Measurements from ENCODE around the gene CHID1.

The CHID1 gene

DNA sequence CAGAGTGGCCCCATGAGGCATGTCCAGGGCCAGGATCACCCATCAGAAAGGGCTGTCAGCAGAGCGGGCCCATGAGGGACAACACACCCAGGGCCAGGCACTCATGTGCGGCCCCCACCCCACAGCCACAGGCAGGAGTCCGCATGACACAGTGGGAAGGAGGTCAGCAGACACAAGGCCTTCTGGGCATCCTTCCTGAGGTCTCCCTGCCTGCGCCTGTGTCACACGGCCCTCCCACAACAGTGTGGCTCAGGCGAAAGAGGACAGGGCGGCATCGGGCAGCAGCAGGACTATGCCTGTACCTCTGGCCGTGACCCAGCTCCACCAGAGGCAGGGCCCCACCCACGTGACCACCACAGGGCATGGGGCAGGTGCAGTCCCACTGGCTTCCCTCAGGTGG is 27.1 kb downstream of the CHID1 start:
- DNase-seq, result no peak

DNA sequence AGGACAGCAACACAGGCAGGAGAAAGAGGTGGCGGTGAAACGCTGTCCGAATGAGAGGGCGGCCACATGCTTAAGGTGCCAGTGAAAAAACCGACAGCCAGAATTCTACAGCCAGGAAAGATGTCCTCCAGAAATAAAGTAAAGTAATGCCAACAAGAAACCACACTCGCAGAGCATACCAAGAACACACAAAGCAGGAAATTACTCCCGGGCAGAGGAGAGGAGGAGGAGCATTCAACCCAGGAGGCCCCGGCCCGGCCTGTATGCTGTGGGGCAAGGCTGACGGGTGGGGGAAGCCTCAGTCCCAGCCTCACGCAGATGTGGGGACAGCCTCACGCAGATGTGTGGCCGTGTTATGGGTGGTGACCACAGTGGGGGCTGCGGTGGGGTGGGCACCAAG is 28.0 kb downstream of the CHID1 start:
- DNase-seq, result no peak

DNA sequence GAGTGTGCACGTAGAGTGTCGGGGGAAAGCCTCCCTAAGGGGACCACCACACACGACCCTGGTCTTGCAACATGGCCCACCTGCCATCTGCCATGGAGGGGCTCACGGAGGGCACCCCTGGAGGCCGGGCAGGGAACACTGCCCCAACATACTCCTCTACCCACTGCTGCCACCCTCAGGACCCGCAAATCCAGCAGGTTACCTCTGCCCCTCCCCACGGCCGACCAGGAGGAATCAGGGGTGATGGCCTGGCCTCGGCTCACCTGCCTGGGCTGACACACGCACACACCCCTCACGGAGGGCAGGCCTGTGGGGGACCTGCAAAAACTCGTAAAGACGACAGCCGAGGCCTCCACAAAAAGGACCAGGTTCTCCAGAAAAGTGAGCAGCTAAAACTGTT is 30.2 kb downstream of the CHID1 start:
- DNase-seq, result no peak

DNA sequence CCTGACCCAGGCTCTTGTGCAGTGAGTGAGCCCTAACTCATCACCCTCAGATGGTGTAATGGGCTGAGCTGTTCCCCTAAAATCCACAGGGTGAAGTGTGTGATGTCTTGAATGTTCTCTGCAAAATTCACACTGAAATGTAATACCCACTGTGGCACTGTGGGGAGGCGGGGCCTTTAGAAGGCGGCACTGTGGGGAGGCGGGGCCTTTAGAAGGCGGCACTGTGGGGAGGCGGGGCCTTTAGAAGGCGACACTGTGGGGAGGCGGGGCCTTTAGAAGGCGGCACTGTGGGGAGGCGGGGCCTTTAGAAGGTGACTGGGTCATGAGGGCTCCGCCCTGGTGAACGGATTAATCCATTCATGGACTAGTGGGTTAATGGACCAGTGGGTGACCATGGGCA is 33.0 kb downstream of the CHID1 start:
- no peak for DNase-seq

- DNase-seq, result no peak
Observed at GRCh38 chr11:876545-876944, 34.1 kb downstream of the CHID1 start.

- no peak for DNase-seq
Observed at GRCh38 chr11:875769-876301, 34.8 kb downstream of the CHID1 start.

DNA sequence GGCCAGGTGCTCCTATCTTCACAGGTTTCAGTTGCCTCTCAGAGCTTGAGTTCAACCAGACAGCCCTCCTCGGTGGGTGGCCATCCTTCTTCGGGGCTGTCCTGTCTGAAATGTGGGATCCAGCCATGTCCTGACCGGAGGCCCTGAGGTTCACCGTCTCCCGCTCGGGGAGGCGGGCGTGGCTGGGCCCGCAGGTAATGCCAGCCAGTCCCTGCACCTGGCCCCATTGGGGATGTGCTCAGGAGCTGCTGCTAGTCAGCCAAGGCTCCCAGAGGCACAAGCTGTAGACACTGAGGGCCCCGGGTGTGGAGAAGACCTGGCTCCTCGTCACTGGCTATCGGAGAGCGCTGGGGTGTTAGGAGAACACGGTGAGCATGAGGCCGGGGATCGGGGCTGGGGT is 35.4 kb downstream of the CHID1 start:
- DNase-seq, result no peak

DNA sequence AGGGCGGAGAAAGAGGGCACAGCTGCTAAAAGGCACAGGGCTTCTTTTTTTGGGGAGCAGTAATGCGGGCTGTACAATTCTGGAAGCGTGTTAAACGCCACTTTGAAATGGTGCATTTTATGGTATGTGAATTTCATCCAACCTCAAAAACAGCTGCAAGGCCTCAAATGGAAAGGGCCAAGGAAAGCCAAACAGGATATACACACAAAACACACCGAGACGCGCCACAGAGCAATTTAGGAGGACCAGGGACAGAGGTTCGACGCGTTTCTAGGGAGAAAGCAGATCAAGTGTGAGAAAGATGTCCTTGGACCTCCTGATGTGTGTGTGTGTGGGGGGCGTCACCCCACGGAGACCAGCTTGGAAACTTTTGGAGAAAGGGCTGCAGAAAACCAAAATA is 36.9 kb downstream of the CHID1 start:
- DNase-seq, result no peak

- no peak for DNase-seq
Observed at GRCh38 chr11:872799-873198, 37.8 kb downstream of the CHID1 start.

- no peak for DNase-seq
Observed at GRCh38 chr11:871472-871871, 39.1 kb downstream of the CHID1 start.

DNA sequence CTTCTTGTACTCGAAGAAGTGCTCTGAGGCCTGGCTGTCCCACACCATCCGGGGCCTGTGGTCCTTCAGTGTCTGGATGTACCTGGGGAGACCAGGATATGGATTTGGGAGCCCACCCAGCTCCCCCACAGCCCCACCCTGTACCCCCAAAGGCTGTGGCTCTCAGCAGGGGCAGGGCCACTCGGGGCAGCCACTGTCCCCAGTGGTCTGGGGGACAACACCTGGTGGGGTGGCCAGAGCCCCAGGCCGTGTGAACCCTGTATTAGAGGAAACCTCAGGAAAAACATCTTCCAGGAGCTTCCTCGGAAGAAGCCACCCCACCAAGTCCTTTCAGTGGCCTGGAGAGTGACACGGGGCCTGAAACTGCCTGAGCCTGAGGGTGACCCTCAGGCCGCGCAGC is 40.2 kb downstream of the CHID1 start:
- DNase-seq, result no peak

- DNase-seq, result no peak
Observed at GRCh38 chr11:870127-870413, 40.5 kb downstream of the CHID1 start.

- no peak for DNase-seq
Observed at GRCh38 chr11:869399-870126, 41.0 kb downstream of the CHID1 start.

- no peak for DNase-seq
Observed at GRCh38 chr11:868802-869201, 41.8 kb downstream of the CHID1 start.

GRCh38 chr11:868394-868793 is 42.2 kb downstream of the CHID1 start:
- DNase-seq, result no peak

DNA sequence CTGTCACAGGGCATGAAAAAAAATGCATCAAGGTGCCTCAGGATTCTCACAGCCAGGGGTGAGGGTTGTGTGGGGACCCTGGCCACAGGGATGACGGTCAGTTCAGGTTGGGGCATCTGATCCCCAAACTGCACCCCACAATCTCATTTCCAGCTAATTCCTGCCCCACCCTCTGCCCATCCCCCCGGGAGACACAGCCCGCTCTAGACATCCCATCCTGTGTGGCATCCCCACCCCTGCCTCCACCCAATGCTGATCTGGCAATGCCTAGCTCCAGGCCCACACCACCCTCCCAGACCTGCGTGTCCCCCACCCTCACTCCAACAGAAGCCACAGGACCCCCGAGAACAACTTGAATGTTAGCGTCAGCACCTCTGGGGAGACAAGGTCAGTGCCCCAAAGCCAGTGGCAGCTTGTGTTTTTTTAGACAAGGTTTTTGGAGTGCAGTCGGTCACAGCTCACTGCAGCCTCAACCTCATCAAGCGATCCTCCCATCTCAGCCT is 42.7 kb downstream of the CHID1 start:
- no peak for DNase-seq

- no peak for DNase-seq
Observed at GRCh38 chr11:866481-866880, 44.1 kb downstream of the CHID1 start.

- DNase-seq, result no peak
Observed at GRCh38 chr11:865462-866430, 44.9 kb downstream of the CHID1 start.

- DNase-seq, result no peak
Observed at GRCh38 chr11:864898-865297, 45.7 kb downstream of the CHID1 start.

DNA sequence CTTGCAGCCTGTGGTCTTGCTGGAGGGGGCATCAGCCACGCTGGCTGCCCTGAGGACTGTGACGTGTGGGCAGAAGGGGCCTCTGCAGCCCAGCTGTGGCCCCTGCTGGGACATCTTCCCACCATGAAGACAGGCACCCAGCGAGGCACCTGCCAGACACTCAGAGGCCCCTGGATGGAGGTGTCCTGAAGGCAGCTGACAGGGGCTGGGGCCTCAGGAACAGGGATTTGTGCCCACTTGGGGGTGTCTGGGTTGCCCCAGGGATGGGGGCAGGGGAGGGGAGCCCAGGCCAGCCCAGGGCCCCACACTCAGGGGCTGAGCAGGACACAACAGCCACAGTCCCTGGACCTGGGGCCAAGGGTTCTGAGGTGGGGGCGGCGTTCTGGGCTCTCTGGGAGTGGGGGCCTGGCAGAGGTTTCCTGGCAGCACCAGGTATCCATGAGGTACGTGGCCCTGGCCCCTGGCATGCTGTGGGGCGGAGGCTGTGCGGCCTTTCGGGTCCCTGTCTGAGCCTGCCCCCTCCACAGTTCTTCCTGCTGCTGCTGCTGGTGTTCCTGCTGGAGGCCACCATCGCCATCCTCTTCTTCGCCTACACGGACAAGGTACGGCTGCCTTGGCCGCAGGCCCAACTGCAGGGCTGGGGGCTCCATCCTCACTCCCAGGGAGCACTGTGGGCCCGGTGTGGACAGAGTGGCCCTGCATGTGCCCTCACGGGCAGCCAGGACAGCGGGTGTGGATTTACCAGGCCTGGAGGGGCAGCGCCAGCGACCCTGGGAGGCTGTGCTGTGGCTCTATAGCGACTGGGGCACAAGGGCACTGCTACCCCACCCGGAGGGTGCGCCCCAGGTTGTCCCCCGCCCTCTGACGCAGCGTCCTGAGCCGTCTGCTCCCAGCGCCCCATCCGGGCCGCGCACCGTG is 46.4 kb downstream of the CHID1 start:
- DNase-seq, result no peak

DNA sequence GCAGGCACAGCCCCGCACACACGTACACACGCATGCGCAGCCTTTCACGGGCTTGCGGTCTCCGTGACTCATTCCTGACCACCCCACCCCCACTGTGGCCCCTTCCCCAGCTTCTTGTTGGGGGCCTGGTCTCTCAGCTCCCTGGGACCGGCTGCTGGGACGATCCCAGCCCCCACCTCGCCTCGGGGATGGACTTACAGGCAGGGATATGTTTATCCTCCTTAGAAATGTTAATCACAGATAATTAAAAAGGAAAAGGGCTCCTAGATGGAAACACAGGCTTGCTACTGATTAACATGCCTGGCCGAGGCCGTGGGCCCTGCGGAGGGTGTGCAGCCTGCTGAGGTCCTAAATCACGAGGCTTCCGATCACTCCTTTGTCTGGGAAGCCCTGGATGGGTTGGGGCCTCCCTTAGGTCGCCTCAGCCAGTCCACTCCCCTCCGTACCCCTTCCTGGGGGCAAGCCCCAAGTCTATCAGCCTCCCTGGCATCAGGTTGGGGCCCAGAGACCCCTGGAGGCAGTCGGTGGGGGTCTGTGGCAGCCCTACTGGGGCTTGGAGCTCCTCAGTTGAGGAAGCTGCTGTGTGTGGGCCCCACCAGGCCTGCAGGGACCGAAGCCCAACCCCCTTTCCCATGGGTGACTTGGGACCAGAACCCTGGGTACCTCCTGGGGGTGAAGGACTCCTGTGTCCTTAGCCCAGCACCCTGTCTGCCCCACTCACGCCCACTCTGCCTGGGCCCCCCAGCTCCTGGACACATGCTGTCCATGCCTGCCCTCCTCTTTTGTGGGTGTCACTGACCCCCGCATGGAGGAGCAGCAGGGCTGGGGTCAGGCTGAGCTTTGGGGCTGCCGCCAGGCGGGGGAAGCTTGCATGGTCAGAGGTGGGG is 47.3 kb downstream of the CHID1 start:
- DNase-seq, result no peak

DNA sequence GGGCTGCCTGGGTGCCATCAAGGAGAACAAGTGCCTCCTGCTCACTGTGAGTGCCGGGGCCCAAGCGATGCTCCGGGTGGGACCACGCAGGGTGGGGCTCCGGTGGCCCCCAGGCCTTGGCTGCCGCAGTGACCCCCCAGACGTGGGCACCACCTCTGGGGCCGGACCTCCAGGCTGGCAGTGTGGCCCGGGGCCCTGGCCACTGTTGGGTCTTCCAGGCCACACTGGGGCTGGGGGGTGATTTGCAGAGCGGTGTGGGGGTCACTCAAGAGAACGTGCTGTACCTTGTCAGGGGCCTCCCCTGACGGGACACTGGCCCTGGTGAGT is 48.0 kb downstream of the CHID1 start:
- no peak for DNase-seq

Measured in activated T-cell treated with anti-CD3 and anti-CD28 coated beads, Interleukin-2, amount 50 U/mL, for 1 hour (primary cell).